ENCODE data around the gene ERVH48-1.

Gene ERVH48-1

GRCh38 chr21:42905195-42905594 is 20.2 kb downstream of the ERVH48-1 start:
- H3K27ac ChIP-seq (ENCODE audit: extremely low read depth, low read depth, low read length), result no peak overlapping the region
- H3K4me3 ChIP-seq (ENCODE audit: low read depth, low read length), result no peak overlapping the region
- TF ChIP-seq KLF8 (tag by site-specific recombination; IDR thresholded peaks at IDR 0.05) (no peak), ZNF514 (tag by site-specific recombination; IDR thresholded peaks at IDR 0.05) (no peak), ZNF792 (tag by site-specific recombination; IDR thresholded peaks at IDR 0.05) (no peak), GLIS2 (tag by site-specific recombination; IDR thresholded peaks at IDR 0.05) (no peak), ZNF302 (tag by site-specific recombination; IDR thresholded peaks at IDR 0.05; ENCODE audit: low read depth) (no peak), ZNF239 (tag by site-specific recombination; IDR thresholded peaks at IDR 0.05) (no peak), ZNF311 (tag by site-specific recombination; IDR thresholded peaks at IDR 0.05; ENCODE audit: borderline replicate concordance) (no peak), PRDM2 (tag by site-specific recombination; IDR thresholded peaks at IDR 0.05; ENCODE audit: borderline replicate concordance) (no peak), BCL11B (tag by site-specific recombination; IDR thresholded peaks at IDR 0.05; ENCODE audit: low read depth) (no peak), ZNF843 (tag by site-specific recombination; IDR thresholded peaks at IDR 0.05) (no peak)
- CTCF ChIA-PET, result no interaction called here
- H3K36me3 ChIP-seq (ENCODE audit: control insufficient read depth in 2 of 2, insufficient read depth in 1 of 2, low read length in 2 of 2), result peaks cover 69 to 94% of the 10 kb centered on the region in 2 experiments
- H3K9me3 ChIP-seq (ENCODE audit: control insufficient read depth, insufficient read depth, low read depth, low read length), result no peaks in the 10 kb centered on the region
- POLR2A ChIA-PET, result no interaction called here
- no peaks in the 10 kb centered on the region for H3K4me1 ChIP-seq (ENCODE audit: control insufficient read depth, insufficient read depth, low read length)

GRCh38 chr21:42903817-42904216 is 21.6 kb downstream of the ERVH48-1 start:
- no peaks in the 10 kb centered on the region for H3K4me1 ChIP-seq (ENCODE audit: control insufficient read depth, insufficient read depth, low read length)
- ChIA-PET CTCF (no interaction called here), POLR2A (no interaction called here)
- no peaks in the 10 kb centered on the region for H3K9me3 ChIP-seq (ENCODE audit: control insufficient read depth, insufficient read depth, low read depth, low read length)
- H3K4me3 ChIP-seq (ENCODE audit: low read depth, low read length), result no peak overlapping the region
- peaks cover 64 to 89% of the 10 kb centered on the region in 2 experiments for H3K36me3 ChIP-seq (ENCODE audit: control insufficient read depth in 2 of 2, insufficient read depth in 1 of 2, low read length in 2 of 2)
- no peak overlapping the region for H3K27ac ChIP-seq (ENCODE audit: extremely low read depth, low read depth, low read length)
- TF ChIP-seq FEZF1 (tag by site-specific recombination; IDR thresholded peaks at IDR 0.05), result no peak
- no peak for TF ChIP-seq ZNF610 (tag by site-specific recombination; IDR thresholded peaks at IDR 0.05; ENCODE audit: borderline replicate concordance)
- TF ChIP-seq ZNF112 (tag by site-specific recombination; IDR thresholded peaks at IDR 0.05), result no peak
- TF ChIP-seq ZNF433 (tag by site-specific recombination; IDR thresholded peaks at IDR 0.05; ENCODE audit: low read depth), result no peak
- TF ChIP-seq PATZ1 (tag by site-specific recombination; IDR thresholded peaks at IDR 0.05), result no peak
- TF ChIP-seq ZNF621 (tag by site-specific recombination; IDR thresholded peaks at IDR 0.05), result no peak
- TF ChIP-seq ZNF518A (tag by site-specific recombination; conservative IDR thresholded peaks at IDR 0.05; ENCODE audit: low read depth), result no peak
- TF ChIP-seq ZNF394 (tag by site-specific recombination; IDR thresholded peaks at IDR 0.05; ENCODE audit: borderline replicate concordance), result no peak
- TF ChIP-seq IKZF3 (tag by site-specific recombination; IDR thresholded peaks at IDR 0.05), result no peak
- TF ChIP-seq ZNF530 (tag by site-specific recombination; IDR thresholded peaks at IDR 0.05; ENCODE audit: low read depth), result no peak
- TF ChIP-seq PRDM1 (tag by site-specific recombination; IDR thresholded peaks at IDR 0.05), result no peak

Data from HEK293 (cell line).